HCT116 (cell line): Measurements from ENCODE around the gene CRLF3.

Experiments
- ZFX ChIP-seq: fragments of 450-650 bp; IDR thresholded peaks from 2 replicates; pipeline ENCODE4 v1.6.1; 2017
- TF ChIP-seq, protein P1 (sequence below): IDR thresholded peaks from 2 replicates; pipeline ENCODE4 v1.6.1; 2012
- TF ChIP-seq, protein P2 (sequence below), 3 experiments: fragments of 200-600 bp in 1 of 3; sonication (generic) in 1 of 3; IDR thresholded peaks in 2 of 3; conservative IDR thresholded peaks in 1 of 3; 2 replicates each; pipeline ENCODE4 v1.5.1; 2012 to 2017; ENCODE audit warnings: low read depth in 2 of 3, low read length in 2 of 3, antibody characterized with exemption in 1 of 3, borderline replicate concordance in 1 of 3, control low read depth in 1 of 3, mild to moderate bottlenecking in 1 of 3, mixed read lengths in 1 of 3, mixed run types in 1 of 3, moderate library complexity in 1 of 3; ENCODE audit not compliant: insufficient read depth in 1 of 3

DNA sequence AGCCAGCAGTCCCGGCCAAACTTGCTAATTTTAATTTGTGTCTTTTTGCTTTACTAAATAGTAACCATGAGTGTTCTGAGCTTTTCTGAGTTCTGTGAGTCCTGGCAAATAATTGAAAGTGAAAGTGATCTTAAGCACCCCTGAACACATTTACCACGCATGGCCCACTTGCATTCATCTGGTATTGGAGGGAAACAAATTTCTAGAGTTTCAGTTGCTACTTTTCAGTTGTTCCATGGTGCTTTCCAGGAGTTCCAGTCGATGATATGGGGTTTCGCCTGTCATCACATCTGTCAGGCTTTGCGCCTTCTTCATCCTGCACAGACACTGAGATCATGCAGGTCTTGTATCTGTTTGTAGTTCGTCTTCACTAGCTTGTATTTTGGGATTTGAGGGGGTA is 44.1 kb downstream of the CRLF3 start:
- no peak for TF ChIP-seq ZFX
- TF ChIP-seq, protein P1, sequence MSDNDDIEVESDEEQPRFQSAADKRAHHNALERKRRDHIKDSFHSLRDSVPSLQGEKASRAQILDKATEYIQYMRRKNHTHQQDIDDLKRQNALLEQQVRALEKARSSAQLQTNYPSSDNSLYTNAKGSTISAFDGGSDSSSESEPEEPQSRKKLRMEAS: no peak
- TF ChIP-seq, protein P2, sequence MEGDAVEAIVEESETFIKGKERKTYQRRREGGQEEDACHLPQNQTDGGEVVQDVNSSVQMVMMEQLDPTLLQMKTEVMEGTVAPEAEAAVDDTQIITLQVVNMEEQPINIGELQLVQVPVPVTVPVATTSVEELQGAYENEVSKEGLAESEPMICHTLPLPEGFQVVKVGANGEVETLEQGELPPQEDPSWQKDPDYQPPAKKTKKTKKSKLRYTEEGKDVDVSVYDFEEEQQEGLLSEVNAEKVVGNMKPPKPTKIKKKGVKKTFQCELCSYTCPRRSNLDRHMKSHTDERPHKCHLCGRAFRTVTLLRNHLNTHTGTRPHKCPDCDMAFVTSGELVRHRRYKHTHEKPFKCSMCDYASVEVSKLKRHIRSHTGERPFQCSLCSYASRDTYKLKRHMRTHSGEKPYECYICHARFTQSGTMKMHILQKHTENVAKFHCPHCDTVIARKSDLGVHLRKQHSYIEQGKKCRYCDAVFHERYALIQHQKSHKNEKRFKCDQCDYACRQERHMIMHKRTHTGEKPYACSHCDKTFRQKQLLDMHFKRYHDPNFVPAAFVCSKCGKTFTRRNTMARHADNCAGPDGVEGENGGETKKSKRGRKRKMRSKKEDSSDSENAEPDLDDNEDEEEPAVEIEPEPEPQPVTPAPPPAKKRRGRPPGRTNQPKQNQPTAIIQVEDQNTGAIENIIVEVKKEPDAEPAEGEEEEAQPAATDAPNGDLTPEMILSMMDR (IDR thresholded peaks at IDR 0.05 in 2 of 3, conservative IDR thresholded peaks at IDR 0.05 in 1 of 3; ENCODE audit: borderline replicate concordance in 1 of 3, insufficient read depth in 1 of 3, low read depth in 2 of 3, low read length in 2 of 3): no peak
